Choroid plexus epithelial cell (primary cell): ENCODE measurements around the gene NTN4.

Experiments
- DNase-seq: peaks from one replicate; pipeline ENCODE4 v3.0.0-alpha.2; 2010; ENCODE audit warnings: low read depth
- H3K4me3 ChIP-seq: 2 replicates; pipeline ENCODE4 v1.5.1; 2011; ENCODE audit warnings: low read depth, mild to moderate bottlenecking, control low read depth, low read length, moderate library complexity
- TF ChIP-seq, protein P1 (sequence below): conservative IDR thresholded peaks from 2 replicates; pipeline ENCODE4 v1.5.1; 2011; ENCODE audit warnings: low read depth, mild to moderate bottlenecking, control low read depth, inconsistent platforms, low read length, moderate library complexity

Gene NTN4

DNA sequence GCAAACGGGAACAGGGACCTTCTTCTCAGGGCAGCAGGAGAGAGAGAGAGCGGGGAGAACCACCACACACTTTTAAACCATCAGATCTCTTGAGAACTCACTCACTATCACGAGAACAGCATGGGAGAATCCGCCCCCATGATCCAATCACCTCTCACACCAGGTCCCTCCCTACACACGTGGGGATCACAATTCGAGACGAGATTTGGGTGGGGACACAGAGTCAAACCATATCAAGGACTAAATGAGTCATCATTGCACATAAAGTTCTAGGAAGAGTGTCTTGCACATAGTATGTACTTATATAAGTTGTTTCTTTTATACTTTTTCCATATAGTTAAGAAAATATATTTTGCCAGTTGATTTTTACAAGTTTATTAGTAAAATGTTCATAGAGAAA is 17.6 kb upstream of the NTN4 start:
- no peak for DNase-seq
- no peak overlapping the region for H3K4me3 ChIP-seq
- TF ChIP-seq, protein P1, sequence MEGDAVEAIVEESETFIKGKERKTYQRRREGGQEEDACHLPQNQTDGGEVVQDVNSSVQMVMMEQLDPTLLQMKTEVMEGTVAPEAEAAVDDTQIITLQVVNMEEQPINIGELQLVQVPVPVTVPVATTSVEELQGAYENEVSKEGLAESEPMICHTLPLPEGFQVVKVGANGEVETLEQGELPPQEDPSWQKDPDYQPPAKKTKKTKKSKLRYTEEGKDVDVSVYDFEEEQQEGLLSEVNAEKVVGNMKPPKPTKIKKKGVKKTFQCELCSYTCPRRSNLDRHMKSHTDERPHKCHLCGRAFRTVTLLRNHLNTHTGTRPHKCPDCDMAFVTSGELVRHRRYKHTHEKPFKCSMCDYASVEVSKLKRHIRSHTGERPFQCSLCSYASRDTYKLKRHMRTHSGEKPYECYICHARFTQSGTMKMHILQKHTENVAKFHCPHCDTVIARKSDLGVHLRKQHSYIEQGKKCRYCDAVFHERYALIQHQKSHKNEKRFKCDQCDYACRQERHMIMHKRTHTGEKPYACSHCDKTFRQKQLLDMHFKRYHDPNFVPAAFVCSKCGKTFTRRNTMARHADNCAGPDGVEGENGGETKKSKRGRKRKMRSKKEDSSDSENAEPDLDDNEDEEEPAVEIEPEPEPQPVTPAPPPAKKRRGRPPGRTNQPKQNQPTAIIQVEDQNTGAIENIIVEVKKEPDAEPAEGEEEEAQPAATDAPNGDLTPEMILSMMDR: no peak

DNA sequence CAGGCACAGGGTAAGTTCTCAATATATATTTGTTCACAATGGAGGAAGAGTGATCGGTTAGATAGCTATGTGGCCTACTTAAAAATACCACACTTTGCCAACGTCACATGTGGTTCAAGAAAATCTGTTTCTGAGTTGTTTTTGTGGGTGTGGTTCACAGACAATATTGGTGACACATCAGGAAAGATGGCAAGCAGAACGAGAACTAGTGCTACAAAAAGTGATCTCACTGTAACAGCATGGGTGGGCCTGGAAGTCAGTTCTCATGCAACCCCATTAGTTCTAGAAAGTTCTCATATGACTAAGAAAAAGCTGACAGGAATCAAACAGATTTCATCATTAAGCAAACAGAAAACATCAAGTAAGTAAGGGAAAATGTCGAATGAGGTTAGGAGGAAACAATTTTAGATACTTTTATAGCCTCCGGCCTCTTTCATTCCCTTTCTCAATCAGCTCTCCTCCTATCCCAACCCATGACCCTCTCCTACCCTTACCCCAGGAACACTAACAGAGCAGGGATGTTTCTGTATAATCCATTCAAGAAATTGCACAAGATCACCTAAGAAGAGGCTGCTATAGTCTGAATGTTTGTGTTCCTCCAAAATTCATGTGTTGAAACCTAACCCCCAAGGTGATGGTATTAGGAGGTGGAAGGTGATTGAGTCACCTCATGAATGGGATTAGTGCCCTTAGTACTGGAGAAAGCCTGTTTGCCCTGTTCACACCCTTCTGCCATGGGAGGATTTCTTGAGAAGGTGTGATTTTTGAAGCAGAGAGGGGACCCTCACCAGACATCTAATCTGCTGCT is 15.5 kb upstream of the NTN4 start:
- H3K4me3 ChIP-seq: no peak overlapping the region
- DNase-seq: peak; percentile 90
- TF ChIP-seq, protein P1: no peak

DNA sequence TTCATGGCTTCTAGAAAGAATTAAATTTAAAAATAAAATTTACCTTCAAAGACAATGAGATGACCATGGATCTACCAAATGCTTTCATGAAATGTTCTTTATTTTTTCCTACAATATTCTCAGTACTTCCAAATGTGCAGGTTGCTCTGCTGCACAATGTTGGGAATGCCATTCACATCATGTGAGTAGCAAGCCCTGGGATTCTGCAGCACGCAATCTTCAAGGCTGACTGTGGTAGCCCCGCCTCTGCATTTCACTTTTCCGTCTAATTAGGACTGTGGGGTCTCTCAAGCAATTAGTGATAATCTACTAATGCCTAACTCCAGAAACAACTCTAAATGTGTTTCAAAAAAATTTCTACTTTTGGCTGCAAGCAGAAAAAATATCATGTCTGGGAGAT is 13.7 kb upstream of the NTN4 start:
- H3K4me3 ChIP-seq: no peak overlapping the region
- no peak for DNase-seq
- TF ChIP-seq, protein P1: no peak

DNA sequence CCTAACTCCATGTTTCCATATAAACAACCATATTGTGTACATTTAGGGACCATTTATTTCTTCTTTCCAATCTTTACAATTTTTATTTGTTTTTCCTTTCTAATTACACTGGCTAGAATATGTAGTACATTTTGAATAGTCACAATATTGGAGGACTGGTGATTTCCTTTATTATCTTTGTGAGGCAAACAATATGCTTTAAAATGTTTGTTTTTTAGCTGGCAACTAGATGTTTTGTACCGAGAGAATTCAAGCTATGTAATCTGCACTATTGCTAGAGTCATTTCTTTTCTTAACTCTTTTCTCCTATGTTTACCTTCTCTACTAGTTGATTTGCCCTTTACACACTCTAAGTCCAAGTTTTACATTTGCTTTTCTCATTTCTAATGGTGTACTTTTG is 13.3 kb upstream of the NTN4 start:
- TF ChIP-seq, protein P1: no peak
- H3K4me3 ChIP-seq: no peak overlapping the region
- DNase-seq: no peak

DNA sequence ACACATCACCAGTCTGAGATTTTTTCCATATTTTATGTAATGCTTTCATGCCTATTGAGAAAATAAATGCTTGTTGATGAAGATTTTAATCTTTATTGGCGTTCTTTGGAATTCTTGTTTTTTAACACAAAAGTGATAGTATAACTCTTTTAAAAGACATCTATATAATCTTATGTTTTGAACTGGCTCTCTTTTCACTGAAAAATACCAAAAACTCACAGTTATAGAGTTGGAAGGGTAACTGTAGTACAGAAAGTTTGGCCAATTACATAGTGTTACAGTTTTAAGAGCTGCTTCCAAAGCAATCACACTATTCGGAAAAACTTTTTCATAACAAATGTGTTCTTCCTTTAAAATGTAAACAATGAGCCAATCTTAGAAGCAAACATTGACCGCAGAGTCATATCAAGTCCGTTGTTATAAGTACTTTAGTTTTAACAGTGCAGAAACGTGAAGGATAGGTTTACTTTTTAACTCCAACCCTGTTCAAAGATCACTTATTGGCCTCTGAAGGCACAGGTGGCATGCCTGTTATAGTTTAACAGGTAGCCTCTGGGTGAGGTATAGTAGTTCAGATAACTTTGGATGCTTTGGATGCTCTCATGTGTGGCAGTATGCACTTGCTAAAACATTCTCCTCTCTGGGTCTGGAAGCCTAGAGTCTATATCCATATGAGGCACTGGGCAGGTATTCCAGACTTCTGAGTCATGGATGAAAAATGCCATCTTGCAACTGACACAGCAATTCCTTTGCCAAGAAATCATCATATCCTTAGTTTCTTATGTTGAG is 12.1 kb upstream of the NTN4 start:
- H3K4me3 ChIP-seq: no peak overlapping the region
- TF ChIP-seq, protein P1: no peak
- DNase-seq: peak; percentile 84

DNA sequence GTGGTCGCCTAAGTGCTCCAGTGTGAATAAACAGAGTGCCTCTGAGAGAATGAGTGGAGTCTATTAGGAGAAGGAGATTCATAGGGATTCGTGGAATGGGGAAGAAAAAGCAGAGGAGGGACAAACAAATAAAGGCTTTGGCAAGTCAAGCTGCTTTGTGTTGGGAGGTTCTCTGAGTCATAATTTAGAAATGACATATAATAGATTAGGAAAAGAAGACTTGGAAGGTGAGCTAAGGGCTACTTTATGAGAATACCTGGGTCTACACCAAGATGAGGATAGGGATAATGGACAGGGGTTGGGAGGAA is 6.4 kb upstream of the NTN4 start:
- no peak for DNase-seq
- TF ChIP-seq, protein P1: no peak

More for the DNA sequence above, 6.4 kb upstream of the NTN4 start:
- H3K4me3 ChIP-seq: no peak overlapping the region
